Ramos (cell line): ENCODE measurements around the gene MAP9.
"Not testable (repeated sequence)": the region's sequence is repeated elsewhere in the genome, so short reads cannot be mapped to it uniquely, and the experiment has no call there.

Experiments
- in situ Hi-C: fragments of 300-500 bp; cut with MboI; formaldehyde crosslinking; loops from one replicate; pipeline ENCODE4 v1.14.3; 2022; ENCODE audit warnings: low sequenced_read_pairs; ENCODE audit not compliant: unreplicated experiment

Gene MAP9

GRCh38 chr4:155367608-155368007 is 9.2 kb downstream of the MAP9 start:
- in situ Hi-C loops: loop anchor here (25.0 kb wide), 2 partner anchors 555 to 805 kb away; partner anchors contain the start of genes FGB and PLRG1

GRCh38 chr4:155353923-155354540 is 22.7 kb downstream of the MAP9 start:
- in situ Hi-C loops: loop anchor here (25.0 kb wide), 2 partner anchors 542 to 792 kb away; partner anchors contain the start of genes FGB and PLRG1

GRCh38 chr4:155342142-155342541 is 34.6 kb downstream of the MAP9 start:
- in situ Hi-C loops: no loop called here

DNA sequence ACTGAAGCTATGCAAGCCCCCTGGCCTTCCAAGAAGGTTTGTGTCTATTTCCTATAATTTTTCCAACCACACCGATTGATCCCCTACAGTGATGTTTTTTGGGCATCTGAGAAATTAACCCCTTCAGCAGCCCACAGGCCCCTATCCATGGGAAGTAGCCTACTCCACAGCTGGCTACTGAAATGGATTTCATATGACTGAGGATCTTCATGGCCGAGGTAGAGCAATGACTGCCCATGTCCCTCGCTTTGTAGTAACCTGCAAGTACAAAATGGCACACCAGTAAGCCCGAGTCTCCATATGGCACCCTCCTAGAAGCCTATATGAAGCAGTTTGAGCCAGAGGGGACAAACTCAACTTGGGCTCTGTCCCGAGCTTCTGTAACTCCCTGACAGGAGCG is 36.8 kb downstream of the MAP9 start:
- in situ Hi-C loops: no loop called here

DNA sequence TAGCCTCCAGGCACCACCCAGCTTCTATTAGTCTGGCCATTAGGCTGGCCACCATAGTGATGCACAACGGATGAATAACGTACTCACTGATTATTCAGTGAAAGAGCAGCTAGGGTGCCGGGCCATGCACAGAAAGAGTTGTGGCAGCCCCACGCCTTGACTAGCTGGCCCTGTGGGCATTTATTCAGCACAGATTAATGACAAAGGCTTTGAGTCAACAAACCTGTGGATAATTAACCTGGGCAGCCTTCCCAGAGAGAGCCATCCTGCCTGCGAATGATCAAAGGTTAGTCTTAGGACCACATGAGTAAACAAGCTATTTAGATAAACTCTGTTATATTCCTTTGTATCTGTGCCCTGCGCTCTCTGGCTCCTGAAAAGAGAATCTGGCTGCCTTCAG is 37.2 kb downstream of the MAP9 start:
- in situ Hi-C loops: no loop called here

- in situ Hi-C loops: no loop called here
Measured at GRCh38 chr4:155338196-155338595, 38.6 kb downstream of the MAP9 start.

DNA sequence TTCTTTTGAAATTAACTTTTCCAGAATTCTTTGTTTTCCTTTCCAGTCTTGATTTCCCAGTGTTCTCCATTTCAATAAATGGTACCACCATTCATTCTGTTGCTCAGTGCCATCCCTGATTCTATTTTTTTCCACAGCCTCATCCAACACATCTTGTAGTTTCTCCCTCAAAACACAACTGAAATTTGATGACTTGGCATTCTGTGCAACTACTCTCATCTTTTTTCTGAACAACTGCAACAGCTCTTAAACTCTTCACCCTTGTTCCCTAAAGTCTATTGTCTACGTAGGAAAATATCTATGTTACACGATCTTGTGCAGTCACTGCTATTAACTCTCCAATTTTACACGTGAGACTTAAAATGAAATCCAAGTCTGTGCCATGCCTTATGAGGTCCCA is 40.5 kb downstream of the MAP9 start:
- in situ Hi-C loops: no loop called here

DNA sequence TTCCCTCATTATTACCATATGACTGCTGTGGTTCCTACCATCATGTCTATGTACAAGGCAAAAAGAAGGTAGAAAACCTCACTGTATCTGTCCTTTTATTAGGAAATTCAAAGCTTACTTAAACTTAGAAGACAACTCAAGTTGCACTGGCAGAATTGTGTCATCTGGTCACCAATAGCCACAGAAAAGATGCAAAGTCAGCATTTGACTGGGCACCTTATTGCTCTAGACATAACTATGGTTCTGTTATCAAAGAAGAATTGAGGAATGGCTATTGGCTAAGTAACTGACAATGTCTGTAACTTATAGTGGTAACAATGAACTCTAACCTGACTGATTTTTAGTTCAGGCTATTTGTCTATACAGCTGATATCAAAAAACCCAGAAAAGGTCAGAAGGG is 45.3 kb downstream of the MAP9 start:
- in situ Hi-C loops: no loop called here

DNA sequence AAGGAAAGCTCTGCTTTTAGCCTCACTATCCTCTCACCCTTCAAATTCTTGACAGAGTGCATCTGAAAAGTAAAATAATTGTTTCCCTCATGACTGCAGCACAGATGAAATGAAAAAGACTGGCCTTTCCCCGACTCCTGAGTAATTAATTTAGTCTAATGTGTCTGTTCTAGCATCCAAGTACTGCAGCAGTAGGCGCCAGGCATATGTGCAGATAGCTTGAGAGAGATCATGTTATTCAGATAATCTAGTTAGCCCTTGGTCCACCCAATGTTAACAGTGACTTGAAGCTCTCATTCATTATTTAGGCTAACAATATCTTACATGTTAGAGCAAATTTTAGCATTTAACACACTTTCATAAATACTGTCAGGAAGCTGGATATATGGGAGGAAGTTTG is 54.0 kb downstream of the MAP9 start:
- in situ Hi-C loops: no loop called here

- in situ Hi-C loops: no loop called here
Measured at GRCh38 chr4:155321006-155321405, 55.8 kb downstream of the MAP9 start.

DNA sequence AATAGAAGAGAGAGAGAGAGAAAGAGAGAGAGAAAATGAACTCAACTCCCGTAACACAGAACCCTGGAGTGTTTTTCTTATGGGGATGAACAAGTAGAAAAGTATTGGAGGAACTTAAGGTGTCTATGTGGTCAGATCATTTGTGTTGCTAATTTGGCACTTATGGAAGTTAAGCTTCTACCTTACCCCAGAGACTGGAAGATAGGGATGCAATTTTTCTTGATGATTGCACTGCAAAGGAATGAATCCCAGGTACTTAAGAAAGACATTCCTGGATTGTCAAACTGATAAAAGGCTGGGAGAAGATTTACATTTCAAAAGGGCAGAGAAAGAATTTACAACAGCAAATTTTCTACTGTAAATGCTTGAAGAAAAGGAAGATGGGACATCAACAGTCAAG is 57.2 kb downstream of the MAP9 start:
- in situ Hi-C loops: no loop called here

- in situ Hi-C loops: not testable (repeated sequence)
Measured at GRCh38 chr4:155312027-155312426, 64.7 kb downstream of the MAP9 start.

DNA sequence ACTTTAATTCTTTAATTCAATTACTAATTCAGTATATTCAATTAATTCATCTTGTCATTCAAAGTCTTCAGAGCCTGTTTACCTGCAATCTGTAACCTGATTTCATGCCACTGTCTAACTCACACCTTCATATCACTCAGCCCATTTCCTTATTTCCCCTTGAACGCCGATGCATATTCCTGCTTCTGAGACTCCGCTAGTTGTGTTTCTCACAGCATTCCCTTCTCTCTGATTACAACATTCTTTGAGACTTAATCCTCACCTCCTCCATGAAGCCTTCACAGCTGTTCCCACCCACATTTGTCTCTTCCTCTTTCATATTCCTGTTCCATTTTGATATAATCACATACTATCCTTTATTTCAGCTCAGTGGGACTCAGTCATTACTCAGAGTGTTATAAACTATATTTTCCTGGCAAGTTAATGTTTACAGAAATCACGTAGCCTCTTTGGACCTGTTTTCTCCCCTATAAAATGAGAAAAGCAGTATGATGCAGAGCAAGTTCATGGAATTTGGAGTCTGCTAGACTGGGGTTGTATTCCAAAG is 69.0 kb downstream of the MAP9 start:
- in situ Hi-C loops: no loop called here

GRCh38 chr4:155305619-155306018 is 71.1 kb downstream of the MAP9 start:
- in situ Hi-C loops: no loop called here

GRCh38 chr4:155304375-155304774 is 72.4 kb downstream of the MAP9 start:
- in situ Hi-C loops: no loop called here

DNA sequence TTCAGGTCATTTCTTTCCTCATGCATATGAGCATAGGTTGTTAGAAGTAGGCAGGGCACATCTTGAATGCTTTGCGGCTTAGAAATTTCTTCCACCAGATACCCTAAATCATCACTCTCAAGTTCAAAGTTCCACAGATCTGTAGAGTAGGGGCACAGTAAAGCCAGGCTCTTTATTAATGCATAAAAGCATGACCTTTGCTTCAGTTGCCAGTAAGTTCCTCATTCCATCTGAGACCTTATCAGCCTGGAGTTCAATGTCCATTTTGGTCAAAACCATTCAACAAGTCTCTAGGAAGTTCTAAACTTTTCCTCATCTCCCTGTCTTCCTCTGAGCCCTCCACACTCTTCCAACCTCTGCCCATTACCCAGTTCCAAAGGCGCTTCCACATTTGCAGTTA is 77.7 kb downstream of the MAP9 start:
- in situ Hi-C loops: no loop called here
